ENCODE data around the gene NR4A2. TPM values are rescaled to one million over a fixed set of nuclear protein-coding genes. Genes with fewer than 3 reads are reported as not detected.

NR4A2 gene
- total RNA-seq, 1 experiment from 2014 or later: 0.66 TPM

- TF ChIP-seq, protein P1, sequence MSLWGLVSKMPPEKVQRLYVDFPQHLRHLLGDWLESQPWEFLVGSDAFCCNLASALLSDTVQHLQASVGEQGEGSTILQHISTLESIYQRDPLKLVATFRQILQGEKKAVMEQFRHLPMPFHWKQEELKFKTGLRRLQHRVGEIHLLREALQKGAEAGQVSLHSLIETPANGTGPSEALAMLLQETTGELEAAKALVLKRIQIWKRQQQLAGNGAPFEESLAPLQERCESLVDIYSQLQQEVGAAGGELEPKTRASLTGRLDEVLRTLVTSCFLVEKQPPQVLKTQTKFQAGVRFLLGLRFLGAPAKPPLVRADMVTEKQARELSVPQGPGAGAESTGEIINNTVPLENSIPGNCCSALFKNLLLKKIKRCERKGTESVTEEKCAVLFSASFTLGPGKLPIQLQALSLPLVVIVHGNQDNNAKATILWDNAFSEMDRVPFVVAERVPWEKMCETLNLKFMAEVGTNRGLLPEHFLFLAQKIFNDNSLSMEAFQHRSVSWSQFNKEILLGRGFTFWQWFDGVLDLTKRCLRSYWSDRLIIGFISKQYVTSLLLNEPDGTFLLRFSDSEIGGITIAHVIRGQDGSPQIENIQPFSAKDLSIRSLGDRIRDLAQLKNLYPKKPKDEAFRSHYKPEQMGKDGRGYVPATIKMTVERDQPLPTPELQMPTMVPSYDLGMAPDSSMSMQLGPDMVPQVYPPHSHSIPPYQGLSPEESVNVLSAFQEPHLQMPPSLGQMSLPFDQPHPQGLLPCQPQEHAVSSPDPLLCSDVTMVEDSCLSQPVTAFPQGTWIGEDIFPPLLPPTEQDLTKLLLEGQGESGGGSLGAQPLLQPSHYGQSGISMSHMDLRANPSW (CRISPR knock-in tag; conservative IDR thresholded peaks at IDR 0.05; ENCODE audit: low read depth): no peak
- TF ChIP-seq TCF7 (CRISPR knock-in tag; IDR thresholded peaks at IDR 0.05; ENCODE audit: low read depth) (no peak), NFE2L1 (CRISPR knock-in tag; IDR thresholded peaks at IDR 0.05) (no peak), CTCF (IDR thresholded peaks at IDR 0.05) (no peak), MXD4 (CRISPR knock-in tag; IDR thresholded peaks at IDR 0.05; ENCODE audit: borderline replicate concordance) (no peak), SOX15 (CRISPR knock-in tag; IDR thresholded peaks at IDR 0.05) (no peak), NR2C2 (CRISPR knock-in tag; IDR thresholded peaks at IDR 0.05) (0 out of 2 replicates have a peak, but pooled peaks have one; percentile 33), RELA (CRISPR knock-in tag; IDR thresholded peaks at IDR 0.05; ENCODE audit: borderline replicate concordance) (0 out of 2 replicates have a peak, but pooled peaks have one; percentile 29), ATF2 (CRISPR knock-in tag; IDR thresholded peaks at IDR 0.05; ENCODE audit: borderline replicate concordance, low read depth) (no peak), ELF4 (CRISPR knock-in tag; IDR thresholded peaks at IDR 0.05; ENCODE audit: low read depth) (no peak), ZNF425 (CRISPR knock-in tag; conservative IDR thresholded peaks at IDR 0.05) (no peak), ETV6 (CRISPR knock-in tag; IDR thresholded peaks at IDR 0.05) (peak; percentile 61; the same call in 1 of the 2 replicates), TEAD1 (CRISPR knock-in tag; IDR thresholded peaks at IDR 0.05) (no peak), ZNF317 (CRISPR knock-in tag; IDR thresholded peaks at IDR 0.05; ENCODE audit: borderline replicate concordance, low read depth) (no peak), ZNF396 (CRISPR knock-in tag; IDR thresholded peaks at IDR 0.05; ENCODE audit: borderline replicate concordance) (no peak), GABPB1 (CRISPR knock-in tag; IDR thresholded peaks at IDR 0.05) (no peak; the same call in 1 of the 2 replicates)
- TF ChIP-seq, protein P2, sequence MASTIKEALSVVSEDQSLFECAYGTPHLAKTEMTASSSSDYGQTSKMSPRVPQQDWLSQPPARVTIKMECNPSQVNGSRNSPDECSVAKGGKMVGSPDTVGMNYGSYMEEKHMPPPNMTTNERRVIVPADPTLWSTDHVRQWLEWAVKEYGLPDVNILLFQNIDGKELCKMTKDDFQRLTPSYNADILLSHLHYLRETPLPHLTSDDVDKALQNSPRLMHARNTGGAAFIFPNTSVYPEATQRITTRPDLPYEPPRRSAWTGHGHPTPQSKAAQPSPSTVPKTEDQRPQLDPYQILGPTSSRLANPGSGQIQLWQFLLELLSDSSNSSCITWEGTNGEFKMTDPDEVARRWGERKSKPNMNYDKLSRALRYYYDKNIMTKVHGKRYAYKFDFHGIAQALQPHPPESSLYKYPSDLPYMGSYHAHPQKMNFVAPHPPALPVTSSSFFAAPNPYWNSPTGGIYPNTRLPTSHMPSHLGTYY (CRISPR knock-in tag; IDR thresholded peaks at IDR 0.05): no peak
- TF ChIP-seq, protein P3, sequence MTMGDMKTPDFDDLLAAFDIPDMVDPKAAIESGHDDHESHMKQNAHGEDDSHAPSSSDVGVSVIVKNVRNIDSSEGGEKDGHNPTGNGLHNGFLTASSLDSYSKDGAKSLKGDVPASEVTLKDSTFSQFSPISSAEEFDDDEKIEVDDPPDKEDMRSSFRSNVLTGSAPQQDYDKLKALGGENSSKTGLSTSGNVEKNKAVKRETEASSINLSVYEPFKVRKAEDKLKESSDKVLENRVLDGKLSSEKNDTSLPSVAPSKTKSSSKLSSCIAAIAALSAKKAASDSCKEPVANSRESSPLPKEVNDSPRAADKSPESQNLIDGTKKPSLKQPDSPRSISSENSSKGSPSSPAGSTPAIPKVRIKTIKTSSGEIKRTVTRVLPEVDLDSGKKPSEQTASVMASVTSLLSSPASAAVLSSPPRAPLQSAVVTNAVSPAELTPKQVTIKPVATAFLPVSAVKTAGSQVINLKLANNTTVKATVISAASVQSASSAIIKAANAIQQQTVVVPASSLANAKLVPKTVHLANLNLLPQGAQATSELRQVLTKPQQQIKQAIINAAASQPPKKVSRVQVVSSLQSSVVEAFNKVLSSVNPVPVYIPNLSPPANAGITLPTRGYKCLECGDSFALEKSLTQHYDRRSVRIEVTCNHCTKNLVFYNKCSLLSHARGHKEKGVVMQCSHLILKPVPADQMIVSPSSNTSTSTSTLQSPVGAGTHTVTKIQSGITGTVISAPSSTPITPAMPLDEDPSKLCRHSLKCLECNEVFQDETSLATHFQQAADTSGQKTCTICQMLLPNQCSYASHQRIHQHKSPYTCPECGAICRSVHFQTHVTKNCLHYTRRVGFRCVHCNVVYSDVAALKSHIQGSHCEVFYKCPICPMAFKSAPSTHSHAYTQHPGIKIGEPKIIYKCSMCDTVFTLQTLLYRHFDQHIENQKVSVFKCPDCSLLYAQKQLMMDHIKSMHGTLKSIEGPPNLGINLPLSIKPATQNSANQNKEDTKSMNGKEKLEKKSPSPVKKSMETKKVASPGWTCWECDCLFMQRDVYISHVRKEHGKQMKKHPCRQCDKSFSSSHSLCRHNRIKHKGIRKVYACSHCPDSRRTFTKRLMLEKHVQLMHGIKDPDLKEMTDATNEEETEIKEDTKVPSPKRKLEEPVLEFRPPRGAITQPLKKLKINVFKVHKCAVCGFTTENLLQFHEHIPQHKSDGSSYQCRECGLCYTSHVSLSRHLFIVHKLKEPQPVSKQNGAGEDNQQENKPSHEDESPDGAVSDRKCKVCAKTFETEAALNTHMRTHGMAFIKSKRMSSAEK (CRISPR knock-in tag; IDR thresholded peaks at IDR 0.05; ENCODE audit: borderline replicate concordance): 0 out of 2 replicates have a peak, but pooled peaks have one; percentile 35
- TF ChIP-seq, protein P4, sequence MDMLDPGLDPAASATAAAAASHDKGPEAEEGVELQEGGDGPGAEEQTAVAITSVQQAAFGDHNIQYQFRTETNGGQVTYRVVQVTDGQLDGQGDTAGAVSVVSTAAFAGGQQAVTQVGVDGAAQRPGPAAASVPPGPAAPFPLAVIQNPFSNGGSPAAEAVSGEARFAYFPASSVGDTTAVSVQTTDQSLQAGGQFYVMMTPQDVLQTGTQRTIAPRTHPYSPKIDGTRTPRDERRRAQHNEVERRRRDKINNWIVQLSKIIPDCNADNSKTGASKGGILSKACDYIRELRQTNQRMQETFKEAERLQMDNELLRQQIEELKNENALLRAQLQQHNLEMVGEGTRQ (CRISPR knock-in tag; IDR thresholded peaks at IDR 0.05): peak; percentile 36; the same call in 1 of the 2 replicates
- TF ChIP-seq, protein P5, sequence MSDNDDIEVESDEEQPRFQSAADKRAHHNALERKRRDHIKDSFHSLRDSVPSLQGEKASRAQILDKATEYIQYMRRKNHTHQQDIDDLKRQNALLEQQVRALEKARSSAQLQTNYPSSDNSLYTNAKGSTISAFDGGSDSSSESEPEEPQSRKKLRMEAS (CRISPR knock-in tag; IDR thresholded peaks at IDR 0.05): peak; percentile 90
These were observed 3.2 kb downstream of the NR4A2 start (continued) for GRCh38 chr2:156329031-156329926.
